Measurements from ENCODE around the gene H6PD. TPM values are rescaled to one million over a fixed set of nuclear protein-coding genes. Genes with fewer than 3 reads are reported as not detected.

The H6PD gene
- total and polyA plus RNA-seq, 2 donors from 2014 or later, result 5.7 to 64.3 TPM

GRCh38 chr1:9193233-9193625 is 41.3 kb upstream of the H6PD start:
- no peak for DNase-seq
- no peak overlapping the region for H3K9ac ChIP-seq (ENCODE audit: low read length in 3 of 3)
- no peak overlapping the region for H3K4me3 ChIP-seq (ENCODE audit: low read length in 3 of 3)
- no peak for FAIRE-seq
- H3K36me3 ChIP-seq (ENCODE audit: control insufficient read depth in 2 of 3, insufficient read depth in 3 of 3, low read length in 3 of 3), result no peaks in the 10 kb centered on the region
- no peak overlapping the region for H3K27ac ChIP-seq (ENCODE audit: low read depth in 2 of 2, low read length in 2 of 2)
- H3K4me1 ChIP-seq (ENCODE audit: control insufficient read depth in 2 of 3, insufficient read depth in 2 of 3, low read depth in 1 of 3, low read length in 3 of 3), result peaks cover 0 to 5% (median 4%) of the 10 kb centered on the region in 3 donors
- intact Hi-C loops (cut with DNase I), result no loop called here
- TF ChIP-seq, protein P1, sequence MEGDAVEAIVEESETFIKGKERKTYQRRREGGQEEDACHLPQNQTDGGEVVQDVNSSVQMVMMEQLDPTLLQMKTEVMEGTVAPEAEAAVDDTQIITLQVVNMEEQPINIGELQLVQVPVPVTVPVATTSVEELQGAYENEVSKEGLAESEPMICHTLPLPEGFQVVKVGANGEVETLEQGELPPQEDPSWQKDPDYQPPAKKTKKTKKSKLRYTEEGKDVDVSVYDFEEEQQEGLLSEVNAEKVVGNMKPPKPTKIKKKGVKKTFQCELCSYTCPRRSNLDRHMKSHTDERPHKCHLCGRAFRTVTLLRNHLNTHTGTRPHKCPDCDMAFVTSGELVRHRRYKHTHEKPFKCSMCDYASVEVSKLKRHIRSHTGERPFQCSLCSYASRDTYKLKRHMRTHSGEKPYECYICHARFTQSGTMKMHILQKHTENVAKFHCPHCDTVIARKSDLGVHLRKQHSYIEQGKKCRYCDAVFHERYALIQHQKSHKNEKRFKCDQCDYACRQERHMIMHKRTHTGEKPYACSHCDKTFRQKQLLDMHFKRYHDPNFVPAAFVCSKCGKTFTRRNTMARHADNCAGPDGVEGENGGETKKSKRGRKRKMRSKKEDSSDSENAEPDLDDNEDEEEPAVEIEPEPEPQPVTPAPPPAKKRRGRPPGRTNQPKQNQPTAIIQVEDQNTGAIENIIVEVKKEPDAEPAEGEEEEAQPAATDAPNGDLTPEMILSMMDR (IDR thresholded peaks at IDR 0.05; ENCODE audit: borderline replicate concordance, extremely low read depth, insufficient read depth), result no peak
- H3K27me3 ChIP-seq (ENCODE audit: control insufficient read depth, insufficient read depth, low read length), result peaks cover 2% of the 10 kb centered on the region
- H3K9me3 ChIP-seq (ENCODE audit: control insufficient read depth in 2 of 3, insufficient read depth in 1 of 3, low read length in 3 of 3), result no peaks in the 10 kb centered on the region

- H3K4me3 ChIP-seq (ENCODE audit: low read length in 3 of 3), result no peak overlapping the region
- FAIRE-seq, result no peak
- peaks cover 0 to 8% (median 5%) of the 10 kb centered on the region in 3 donors for H3K4me1 ChIP-seq (ENCODE audit: control insufficient read depth in 2 of 3, insufficient read depth in 2 of 3, low read depth in 1 of 3, low read length in 3 of 3)
- TF ChIP-seq, protein P1 (IDR thresholded peaks at IDR 0.05; ENCODE audit: borderline replicate concordance, extremely low read depth, insufficient read depth), result no peak
- no peak overlapping the region for H3K9ac ChIP-seq (ENCODE audit: low read length in 3 of 3)
- intact Hi-C loops (cut with DNase I), result no loop called here
- no peak for DNase-seq
- no peaks in the 10 kb centered on the region for H3K36me3 ChIP-seq (ENCODE audit: control insufficient read depth in 2 of 3, insufficient read depth in 3 of 3, low read length in 3 of 3)
- peaks cover 3% of the 10 kb centered on the region for H3K27me3 ChIP-seq (ENCODE audit: control insufficient read depth, insufficient read depth, low read length)
- no peak overlapping the region for H3K27ac ChIP-seq (ENCODE audit: low read depth in 2 of 2, low read length in 2 of 2)
- no peaks in the 10 kb centered on the region for H3K9me3 ChIP-seq (ENCODE audit: control insufficient read depth in 2 of 3, insufficient read depth in 1 of 3, low read length in 3 of 3)
Observed at GRCh38 chr1:9194024-9194423, 40.5 kb upstream of the H6PD start.

- Histone ChIP-seq H3K36me3 (ENCODE audit: control insufficient read depth in 2 of 3, insufficient read depth in 3 of 3, low read length in 3 of 3) (no peaks in the 10 kb centered on the region), H3K4me3 (ENCODE audit: low read length in 3 of 3) (no peak overlapping the region), H3K27ac (ENCODE audit: low read depth in 2 of 2, low read length in 2 of 2) (no peak overlapping the region), H3K27me3 (ENCODE audit: control insufficient read depth, insufficient read depth, low read length) (peaks cover 12% of the 10 kb centered on the region), H3K9ac (ENCODE audit: low read length in 3 of 3) (no peak overlapping the region), H3K9me3 (ENCODE audit: control insufficient read depth in 2 of 3, insufficient read depth in 1 of 3, low read length in 3 of 3) (no peaks in the 10 kb centered on the region), H3K4me1 (ENCODE audit: control insufficient read depth in 2 of 3, insufficient read depth in 2 of 3, low read depth in 1 of 3, low read length in 3 of 3) (peaks cover 0 to 8% (median 5%) of the 10 kb centered on the region in 3 donors)
- FAIRE-seq (no peak), DNase-seq (no peak)
- intact Hi-C loops (cut with DNase I), result no loop called here
- TF ChIP-seq, protein P1 (IDR thresholded peaks at IDR 0.05; ENCODE audit: borderline replicate concordance, extremely low read depth, insufficient read depth), result no peak
Observed at GRCh38 chr1:9195651-9196050, 38.9 kb upstream of the H6PD start.
